Lung (tissue), 16 donors: ENCODE results near the gene STRIP1. TPM values are rescaled to one million over a fixed set of nuclear protein-coding genes. Genes with fewer than 3 reads are reported as not detected.

Experiments used
- ATAC-seq: fragments of 200-7000 bp; cut with Tn5 transposase; one replicate; pipeline ENCODE4 v1.9.1; 2020; ENCODE audit warnings: moderate number of reproducible peaks; ENCODE audit not compliant: insufficient read depth, low FRiP score
- DNase-seq, 3 donors: peaks; one replicate each; pipeline ENCODE4 v3.0.0-alpha.2; 2013 to 2017
- H3K27ac ChIP-seq, 2 donors: one replicate each; pipeline ENCODE4 v1.5.1; 2013; ENCODE audit warnings: mild to moderate bottlenecking in 2 of 2, moderate library complexity in 2 of 2, control low read depth in 1 of 2, inconsistent platforms in 1 of 2, low read depth in 1 of 2, low read length in 1 of 2
- H3K27me3 ChIP-seq, 3 donors: one replicate each; pipeline ENCODE4 v1.5.1; 2013; ENCODE audit warnings: low read length in 2 of 3; ENCODE audit not compliant: control insufficient read depth in 3 of 3, insufficient read depth in 3 of 3
- H3K36me3 ChIP-seq, 4 donors: one replicate each; pipeline ENCODE4 v1.5.1; 2013; ENCODE audit warnings: low read length in 4 of 4, mild to moderate bottlenecking in 1 of 4, moderate library complexity in 1 of 4; ENCODE audit not compliant: control insufficient read depth in 4 of 4, insufficient read depth in 4 of 4
- H3K4me1 ChIP-seq, 5 donors: one replicate each; pipeline ENCODE4 v1.5.1; 2013; ENCODE audit warnings: low read length in 5 of 5, mild to moderate bottlenecking in 2 of 5, moderate library complexity in 1 of 5; ENCODE audit not compliant: control insufficient read depth in 5 of 5, insufficient read depth in 5 of 5
- H3K4me3 ChIP-seq: one replicate; pipeline ENCODE4 v1.5.1; 2013; ENCODE audit warnings: mild to moderate bottlenecking, control low read depth, moderate library complexity
- H3K9ac ChIP-seq, 2 donors: one replicate each; pipeline ENCODE4 v1.5.1; 2013; ENCODE audit warnings: low read length in 2 of 2, control low read depth in 1 of 2; ENCODE audit not compliant: insufficient read depth in 1 of 2
- H3K9me3 ChIP-seq, 4 donors: one replicate each; pipeline ENCODE4 v1.5.1; 2013; ENCODE audit warnings: low read length in 3 of 4, mild to moderate bottlenecking in 1 of 4, moderate library complexity in 1 of 4; ENCODE audit not compliant: control insufficient read depth in 4 of 4, insufficient read depth in 3 of 4
- WGBS, 2 donors: extraction: QIAGEN DNeasy Blood & Tissue Kit; methylation state at CpG; one replicate each; pipeline ENCODE4 v1.1.7; 2013; 5-methylcytosine and 5-hydroxymethylcytosine counted together
- long read RNA-seq, 5 donors: transcript quantifications; one replicate each; lab custom pipeline, GENCODE V29; 2026
- polyA plus RNA-seq, 2 donors: library from polyadenylated mRNA; stranded (reverse); fragments of 200-250 nt; gene quantifications; one replicate each; pipeline ENCODE4 v1.2.1, GENCODE V29; 2013
- total RNA-seq, 2 donors: library from RNA; depleted of rRNA in 1 of 2; stranded (reverse); fragments of >200 nt in 1 of 2; gene quantifications; one replicate each; pipeline ENCODE4 v1.2.1, GENCODE V29; 2014 to 2021
- TF ChIP-seq, protein P1 (sequence below): IDR thresholded peaks from 2 replicates; pipeline ENCODE4 v1.5.1; 2012; ENCODE audit warnings: mild to moderate bottlenecking; ENCODE audit errors: control extremely low read depth, extremely low read depth
- donor health status: control.
- donor health status: control.
- donor health status: Bipolar disorder and iron deficiency.
- donor health status: healthy.
- donor health status: DM: yes; HTN: yes; CAD: no.

STRIP1 gene, protein sequence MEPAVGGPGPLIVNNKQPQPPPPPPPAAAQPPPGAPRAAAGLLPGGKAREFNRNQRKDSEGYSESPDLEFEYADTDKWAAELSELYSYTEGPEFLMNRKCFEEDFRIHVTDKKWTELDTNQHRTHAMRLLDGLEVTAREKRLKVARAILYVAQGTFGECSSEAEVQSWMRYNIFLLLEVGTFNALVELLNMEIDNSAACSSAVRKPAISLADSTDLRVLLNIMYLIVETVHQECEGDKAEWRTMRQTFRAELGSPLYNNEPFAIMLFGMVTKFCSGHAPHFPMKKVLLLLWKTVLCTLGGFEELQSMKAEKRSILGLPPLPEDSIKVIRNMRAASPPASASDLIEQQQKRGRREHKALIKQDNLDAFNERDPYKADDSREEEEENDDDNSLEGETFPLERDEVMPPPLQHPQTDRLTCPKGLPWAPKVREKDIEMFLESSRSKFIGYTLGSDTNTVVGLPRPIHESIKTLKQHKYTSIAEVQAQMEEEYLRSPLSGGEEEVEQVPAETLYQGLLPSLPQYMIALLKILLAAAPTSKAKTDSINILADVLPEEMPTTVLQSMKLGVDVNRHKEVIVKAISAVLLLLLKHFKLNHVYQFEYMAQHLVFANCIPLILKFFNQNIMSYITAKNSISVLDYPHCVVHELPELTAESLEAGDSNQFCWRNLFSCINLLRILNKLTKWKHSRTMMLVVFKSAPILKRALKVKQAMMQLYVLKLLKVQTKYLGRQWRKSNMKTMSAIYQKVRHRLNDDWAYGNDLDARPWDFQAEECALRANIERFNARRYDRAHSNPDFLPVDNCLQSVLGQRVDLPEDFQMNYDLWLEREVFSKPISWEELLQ
- 10 to 100 TPM; 36.1 to 68.2 TPM for total RNA-seq
- 10 to 100 TPM; 11.7 to 20.8 TPM for polyA plus RNA-seq
- long read RNA-seq, donor 1, partial matches to known transcripts: 0 of 2 reads
- long read RNA-seq, donor 1, other reads (novel, unspliced or antisense): 0 of 2 reads
- long read RNA-seq, donor 2, partial matches to known transcripts: 0 of 1 reads
- long read RNA-seq, donor 2, other reads (novel, unspliced or antisense): 0 of 1 reads
- long read RNA-seq, donor 3, partial matches to known transcripts: 0 of 3 reads
- long read RNA-seq, donor 3, other reads (novel, unspliced or antisense): 0 of 3 reads
- long read RNA-seq, donor 4, partial matches to known transcripts: 10 of 11 reads
- long read RNA-seq, donor 4, other reads (novel, unspliced or antisense): 0 of 11 reads
- long read RNA-seq, donor 5, partial matches to known transcripts: 26 of 31 reads
- long read RNA-seq, donor 5, other reads (novel, unspliced or antisense): 0 of 31 reads

DNA sequence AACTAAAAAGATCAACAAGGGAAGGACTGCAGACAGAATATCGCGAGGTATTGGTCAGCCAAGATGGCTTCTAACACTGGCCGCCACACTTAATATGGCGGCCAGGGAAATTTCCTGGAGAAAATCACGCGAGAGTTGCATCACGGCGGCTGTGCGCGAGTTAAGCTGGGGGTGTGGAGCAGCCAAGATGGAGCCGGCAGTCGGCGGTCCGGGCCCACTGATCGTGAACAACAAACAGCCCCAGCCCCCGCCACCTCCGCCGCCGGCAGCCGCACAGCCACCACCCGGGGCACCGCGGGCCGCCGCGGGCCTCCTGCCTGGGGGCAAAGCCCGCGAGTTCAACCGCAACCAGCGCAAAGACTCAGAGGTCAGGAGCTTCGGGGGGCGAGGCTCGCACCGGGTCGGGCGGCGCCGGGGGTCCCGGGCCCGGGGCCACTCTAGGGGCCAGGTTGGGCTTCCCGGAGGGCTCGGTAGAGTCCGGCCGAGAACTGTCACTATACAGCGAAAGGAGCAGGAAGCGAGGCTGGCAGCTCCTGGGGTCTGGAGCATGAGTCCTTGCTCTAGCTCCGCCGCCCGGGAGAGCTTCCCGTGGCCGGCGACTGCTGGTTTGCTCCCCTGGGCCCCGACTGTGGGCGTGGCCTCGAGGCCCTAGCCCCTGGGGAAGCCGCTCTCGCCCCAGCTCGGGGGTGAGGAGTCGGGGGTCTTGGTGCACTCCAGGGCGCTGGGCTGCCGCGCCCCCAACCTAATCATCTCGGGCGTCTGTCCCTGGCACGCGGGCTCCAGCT, at the start of gene STRIP1:
Gene STRIP1, plus strand, starts transcription at position 174 of the 785 bp plus-strand sequence. Its CDS starts 14 bp downstream, at position 188.
- Histone ChIP-seq H3K4me3 (peak within 1 kb of the TSS; percentile 96), H3K9me3 (no peaks in the 10 kb centered on the region), H3K27me3 (no peaks in the 10 kb centered on the region), H3K4me1 (peaks cover 0 to 9% (median 4%) of the 10 kb centered on the region in 5 donors), H3K9ac (peak within 1 kb of the TSS; percentile 73 to 74), H3K27ac (peak within 1 kb of the TSS; percentile 94 to 95), H3K36me3 (peaks cover 8 to 16% (median 15%) of the 10 kb centered on the region in 4 donors)
- ATAC-seq (peak; percentile 90), DNase-seq (peak; percentile 96 to 98 (median 98))
- WGBS, 2 donors: 0 to 1% methylated on average over 64 to 66 of the region's 66 CpGs
- TF ChIP-seq, protein P1, sequence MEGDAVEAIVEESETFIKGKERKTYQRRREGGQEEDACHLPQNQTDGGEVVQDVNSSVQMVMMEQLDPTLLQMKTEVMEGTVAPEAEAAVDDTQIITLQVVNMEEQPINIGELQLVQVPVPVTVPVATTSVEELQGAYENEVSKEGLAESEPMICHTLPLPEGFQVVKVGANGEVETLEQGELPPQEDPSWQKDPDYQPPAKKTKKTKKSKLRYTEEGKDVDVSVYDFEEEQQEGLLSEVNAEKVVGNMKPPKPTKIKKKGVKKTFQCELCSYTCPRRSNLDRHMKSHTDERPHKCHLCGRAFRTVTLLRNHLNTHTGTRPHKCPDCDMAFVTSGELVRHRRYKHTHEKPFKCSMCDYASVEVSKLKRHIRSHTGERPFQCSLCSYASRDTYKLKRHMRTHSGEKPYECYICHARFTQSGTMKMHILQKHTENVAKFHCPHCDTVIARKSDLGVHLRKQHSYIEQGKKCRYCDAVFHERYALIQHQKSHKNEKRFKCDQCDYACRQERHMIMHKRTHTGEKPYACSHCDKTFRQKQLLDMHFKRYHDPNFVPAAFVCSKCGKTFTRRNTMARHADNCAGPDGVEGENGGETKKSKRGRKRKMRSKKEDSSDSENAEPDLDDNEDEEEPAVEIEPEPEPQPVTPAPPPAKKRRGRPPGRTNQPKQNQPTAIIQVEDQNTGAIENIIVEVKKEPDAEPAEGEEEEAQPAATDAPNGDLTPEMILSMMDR: no peak

DNA sequence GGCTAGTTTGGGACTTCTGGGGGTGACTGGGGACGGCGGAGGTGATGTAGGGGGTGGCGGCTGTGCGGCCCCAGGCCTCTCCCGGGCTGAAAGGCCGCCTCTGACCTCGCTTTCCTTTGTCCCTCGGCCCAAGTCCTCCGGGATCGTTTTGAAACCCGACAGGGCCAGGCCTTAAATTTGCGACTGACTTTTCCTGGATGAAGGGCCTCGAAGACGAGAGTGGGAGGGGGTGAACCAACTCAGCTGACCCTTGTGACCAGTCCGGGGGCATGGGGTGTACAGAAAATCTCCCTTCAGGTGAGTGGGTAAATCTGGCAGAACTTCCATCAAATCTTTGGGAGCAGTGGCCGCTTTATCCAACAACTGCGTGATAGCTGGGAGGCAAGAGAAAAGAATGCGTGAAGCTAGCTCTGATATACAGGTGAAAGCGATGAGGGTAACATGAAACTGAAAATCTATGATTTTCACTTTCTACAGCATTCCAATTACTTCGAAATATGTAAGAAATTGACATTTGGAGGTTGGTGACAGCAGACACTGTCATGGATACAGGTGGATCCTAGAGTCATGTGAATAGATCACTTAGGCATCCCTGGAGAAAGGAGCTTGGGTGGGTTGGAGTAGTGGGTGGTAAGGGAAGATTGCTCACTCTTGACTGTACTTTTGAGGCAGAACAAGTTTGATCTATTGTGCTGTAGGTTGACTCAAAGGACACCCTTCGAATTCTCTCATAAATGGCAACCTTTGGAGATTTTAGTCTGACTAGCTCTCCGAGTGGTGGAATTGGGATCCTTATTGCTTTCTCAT, 49.0 kb upstream of the STRIP1 start:
- Histone ChIP-seq H3K9me3 (no peaks in the 10 kb centered on the region), H3K4me3 (peak overlapping the region; percentile 82), H3K9ac (peak overlapping the region; percentile 91 to 94), H3K27ac (peak overlapping the region; percentile 94 to 97), H3K27me3 (no peaks in the 10 kb centered on the region), H3K4me1 (peaks cover 2 to 31% (median 6%) of the 10 kb centered on the region in 5 donors), H3K36me3 (peaks cover 0 to 5% (median 1%) of the 10 kb centered on the region in 4 donors)
- DNase-seq: peak in 2 of 3 donors; percentile 41 to 66
- WGBS, 2 donors: 10 to 15% methylated on average over 22 of the region's 22 CpGs
- no peak for ATAC-seq
- TF ChIP-seq, protein P1: no peak
